Adrenal gland (tissue), 12 donors: ENCODE data around the gene PPP3CA. TPM values are rescaled to one million over a fixed set of nuclear protein-coding genes. Genes with fewer than 3 reads are reported as not detected.

Source experiments
- DNase-seq, 7 donors: peaks; one replicate each; pipeline ENCODE4 v3.0.0-alpha.2; 2019 to 2020
- H3K27ac ChIP-seq, 5 donors: fragments of 200-600 bp; sonication (generic) in 4 of 5; 1 replicate in 3 of 5; 2 replicates in 2 of 5; pipeline versions ENCODE4 v1.5.1 to v1.8.0; 2016 to 2020; ENCODE audit warnings: mild to moderate bottlenecking in 1 of 5
- H3K27me3 ChIP-seq: fragments of 200-600 bp; 2 replicates; pipeline ENCODE4 v1.8.0; 2021
- H3K36me3 ChIP-seq, 2 donors: fragments of 200-600 bp; replicated peaks in 1 of 2; 1 replicate in 1 of 2; 2 replicates in 1 of 2; pipeline versions ENCODE4 v1.5.1 to v1.8.0; 2018 to 2022
- H3K4me1 ChIP-seq, 2 donors: fragments of 200-600 bp; replicated peaks in 1 of 2; 1 replicate in 1 of 2; 2 replicates in 1 of 2; pipeline versions ENCODE4 v1.5.1 to v1.8.0; 2018 to 2021
- H3K4me3 ChIP-seq, 4 donors: fragments of 200-600 bp; sonication (generic) in 3 of 4; one replicate each; pipeline ENCODE4 v1.5.1; 2016 to 2018
- H3K9me3 ChIP-seq, 3 donors: fragments of 200-600 bp; sonication (generic) in 1 of 3; replicated peaks in 1 of 3; 1 replicate in 2 of 3; 2 replicates in 1 of 3; pipeline versions ENCODE4 v1.5.1 to v1.8.0; 2016 to 2021
- POLR2A ChIP-seq, 2 donors: fragments of 450-650 bp; IDR thresholded peaks; one replicate each; pipeline ENCODE4 v1.6.1; 2017; ENCODE audit warnings: antibody characterized with exemption in 2 of 2, mild to moderate bottlenecking in 2 of 2, moderate library complexity in 1 of 2
- whole genome bisulfite sequencing, 4 donors: extraction: QIAGEN DNeasy Blood & Tissue Kit in 2 of 4; methylation state at CpG; one replicate each; pipeline versions ENCODE4 v1.1.5 to v1.1.7; 2013 to 2017; 5-methylcytosine and 5-hydroxymethylcytosine counted together
- intact Hi-C, 2 donors: fragments of 100-400 bp; cut with DNase I; formaldehyde crosslinking; loops; one replicate each; pipeline versions ENCODE4 v1.14.1 to v1.15.0; 2022 to 2023
- polyA plus RNA-seq, 3 donors: library from polyadenylated mRNA; stranded (reverse); fragments of 200-250 nt in 2 of 3; fragments of 350-450 nt in 1 of 3; fragmentation: Illumina TruSeq in 1 of 3; extraction: RNeasy Lipid Tissue Mini Kit (QIAGEN cat#74804) in 1 of 3; gene quantifications; one replicate each; pipeline ENCODE4 v1.2.3, GENCODE V29; 2013 to 2014
- total RNA-seq, 9 donors: library from RNA; depleted of rRNA in 4 of 9; stranded (reverse); fragments of >200 nt in 4 of 9; fragments of 120-200 nt in 1 of 9; fragmentation: NEBNext Ultra II Directional in 1 of 9; extraction: Animal tissue kit (Norgen Biotek cat#: 25700) in 1 of 9; gene quantifications; one replicate each; pipeline versions ENCODE4 v1.1.0 to v1.2.4, GENCODE V29; 2013 to 2023
- TF ChIP-seq, protein P1 (sequence below), 6 experiments: fragments of 450-650 bp in 4 of 6; fragments of 200-600 bp in 2 of 6; sonication (generic) in 1 of 6; IDR thresholded peaks; 1 replicate in 5 of 6; 2 replicates in 1 of 6; pipeline versions ENCODE4 v1.5.1 to v1.8.0; 2016 to 2021; ENCODE audit warnings: antibody characterized with exemption in 6 of 6, mild to moderate bottlenecking in 2 of 6, moderate library complexity in 1 of 6
- donor health status: healthy with polysubstance abuse.
- donor health status: Bipolar disorder and iron deficiency.
- donor health status: DM: yes; HTN: yes; CAD: no.
- donor health status: DM: no; HTN: no; CAD: no.
- donor health status: DM: no; HTN: no; CAD: no.
- donor health status: DM: yes; HTN: yes; CAD: no.

The PPP3CA gene
- total and polyA plus RNA-seq, 12 donors: 13.8 to 138 (median 43.8) TPM

DNA sequence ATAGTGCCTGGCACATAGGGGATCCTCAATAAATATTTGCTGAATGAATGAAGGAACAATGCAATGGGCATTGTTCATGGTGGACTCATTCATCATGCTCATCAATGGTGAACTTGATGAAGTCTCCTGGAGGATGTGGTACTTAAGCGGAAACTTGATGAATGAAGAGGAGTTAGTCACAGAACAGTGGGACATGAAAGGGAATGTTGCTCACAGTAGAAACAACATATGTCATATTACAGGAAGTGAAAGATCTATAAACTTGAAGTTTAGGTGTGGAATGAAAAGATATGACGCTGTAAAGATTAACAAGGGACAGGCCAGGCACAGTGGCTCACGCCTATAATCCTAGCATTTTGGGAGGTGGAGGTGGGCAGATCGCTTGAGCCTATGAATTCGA, 224.1 kb downstream of the PPP3CA start:
- no peaks in the 10 kb centered on the region for H3K9me3 ChIP-seq
- WGBS, 4 donors: 95 to 97% (median 96%) methylated on average over 5 of the region's 5 CpGs
- H3K4me3 ChIP-seq: no peak overlapping the region
- peaks cover 0 to 8% of the 10 kb centered on the region in 2 donors for H3K4me1 ChIP-seq
- H3K36me3 ChIP-seq: no peaks in the 10 kb centered on the region
- H3K27ac ChIP-seq: no peak overlapping the region
- TF ChIP-seq, protein P1, sequence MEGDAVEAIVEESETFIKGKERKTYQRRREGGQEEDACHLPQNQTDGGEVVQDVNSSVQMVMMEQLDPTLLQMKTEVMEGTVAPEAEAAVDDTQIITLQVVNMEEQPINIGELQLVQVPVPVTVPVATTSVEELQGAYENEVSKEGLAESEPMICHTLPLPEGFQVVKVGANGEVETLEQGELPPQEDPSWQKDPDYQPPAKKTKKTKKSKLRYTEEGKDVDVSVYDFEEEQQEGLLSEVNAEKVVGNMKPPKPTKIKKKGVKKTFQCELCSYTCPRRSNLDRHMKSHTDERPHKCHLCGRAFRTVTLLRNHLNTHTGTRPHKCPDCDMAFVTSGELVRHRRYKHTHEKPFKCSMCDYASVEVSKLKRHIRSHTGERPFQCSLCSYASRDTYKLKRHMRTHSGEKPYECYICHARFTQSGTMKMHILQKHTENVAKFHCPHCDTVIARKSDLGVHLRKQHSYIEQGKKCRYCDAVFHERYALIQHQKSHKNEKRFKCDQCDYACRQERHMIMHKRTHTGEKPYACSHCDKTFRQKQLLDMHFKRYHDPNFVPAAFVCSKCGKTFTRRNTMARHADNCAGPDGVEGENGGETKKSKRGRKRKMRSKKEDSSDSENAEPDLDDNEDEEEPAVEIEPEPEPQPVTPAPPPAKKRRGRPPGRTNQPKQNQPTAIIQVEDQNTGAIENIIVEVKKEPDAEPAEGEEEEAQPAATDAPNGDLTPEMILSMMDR (IDR thresholded peaks at IDR 0.05): no peak
- TF ChIP-seq POLR2A (IDR thresholded peaks at IDR 0.05): no peak
- intact Hi-C loops: no loop called here
- DNase-seq: no peak
- H3K27me3 ChIP-seq: no peaks in the 10 kb centered on the region

DNA sequence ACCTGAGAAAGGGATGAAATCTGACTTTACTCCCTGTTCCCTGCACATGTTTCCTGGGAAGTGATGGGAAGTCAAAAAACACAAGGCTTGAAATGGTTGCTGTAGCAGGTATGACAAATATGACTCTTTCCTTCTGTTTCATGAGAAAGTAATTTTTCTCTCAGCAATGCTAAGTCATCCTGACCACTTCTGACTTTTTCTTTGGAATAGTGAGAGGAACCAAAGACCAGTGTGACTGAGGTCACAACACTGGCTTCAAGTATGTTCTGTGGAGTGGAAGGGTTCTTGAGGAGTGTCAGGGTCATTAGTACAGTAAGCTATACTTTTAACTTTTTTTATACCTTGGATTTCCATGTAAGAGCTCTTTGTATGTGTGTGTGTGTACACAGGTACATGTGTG, 225.3 kb downstream of the PPP3CA start:
- intact Hi-C loops: no loop called here
- H3K9me3 ChIP-seq: no peaks in the 10 kb centered on the region
- H3K27me3 ChIP-seq: no peaks in the 10 kb centered on the region
- H3K27ac ChIP-seq: no peak overlapping the region
- H3K36me3 ChIP-seq: no peaks in the 10 kb centered on the region
- no peak overlapping the region for H3K4me3 ChIP-seq
- TF ChIP-seq POLR2A (IDR thresholded peaks at IDR 0.05): no peak
- TF ChIP-seq, protein P1 (IDR thresholded peaks at IDR 0.05): no peak
- no peak for DNase-seq
- peaks cover 0 to 8% of the 10 kb centered on the region in 2 donors for H3K4me1 ChIP-seq

GRCh38 chr4:101119141-101119540, 228.2 kb downstream of the PPP3CA start:
- no peak overlapping the region for H3K4me3 ChIP-seq
- no peak overlapping the region for H3K27ac ChIP-seq
- no peaks in the 10 kb centered on the region for H3K36me3 ChIP-seq
- DNase-seq: no peak
- TF ChIP-seq, protein P1 (IDR thresholded peaks at IDR 0.05): no peak
- no peak for TF ChIP-seq POLR2A (IDR thresholded peaks at IDR 0.05)
- 92 to 97% (median 95%) methylated on average over 3 of the region's 3 CpGs for WGBS, 4 donors
- intact Hi-C loops: no loop called here
- no peaks in the 10 kb centered on the region for H3K27me3 ChIP-seq
- peaks cover 0 to 4% (median 0%) of the 10 kb centered on the region in 3 donors for H3K9me3 ChIP-seq
- peaks cover 0 to 9% of the 10 kb centered on the region in 2 donors for H3K4me1 ChIP-seq

DNA sequence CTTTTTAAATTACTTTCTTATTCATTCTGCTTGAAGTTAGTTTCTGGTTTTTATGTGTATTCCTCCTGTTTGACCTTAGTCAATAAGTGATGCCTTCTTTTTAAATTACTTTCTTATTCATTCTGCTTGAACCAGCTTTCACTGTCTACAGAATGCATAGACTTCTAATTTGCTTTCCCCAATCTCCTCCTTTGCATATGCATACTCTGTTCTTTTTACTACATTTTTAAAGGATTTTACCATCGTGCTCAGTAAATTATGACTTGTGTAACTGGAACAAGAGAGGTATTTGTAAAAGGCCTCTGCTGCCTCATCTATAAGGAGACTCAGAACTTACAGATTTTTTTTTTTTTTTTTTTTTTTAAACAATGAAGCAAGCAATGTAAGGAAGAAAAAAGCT, 228.7 kb downstream of the PPP3CA start:
- H3K27ac ChIP-seq: no peak overlapping the region
- H3K4me3 ChIP-seq: no peak overlapping the region
- H3K4me1 ChIP-seq: peaks cover 0 to 9% of the 10 kb centered on the region in 2 donors
- no peak for TF ChIP-seq POLR2A (IDR thresholded peaks at IDR 0.05)
- TF ChIP-seq, protein P1 (IDR thresholded peaks at IDR 0.05): no peak
- no peaks in the 10 kb centered on the region for H3K36me3 ChIP-seq
- H3K27me3 ChIP-seq: no peaks in the 10 kb centered on the region
- H3K9me3 ChIP-seq: peaks cover 0 to 4% (median 0%) of the 10 kb centered on the region in 3 donors
- intact Hi-C loops: no loop called here
- DNase-seq: no peak
- WGBS, 4 donors: 78 to 87% (median 80%) methylated on average over 1 of the region's 1 CpG
